ENCODE results near the gene KCNIP4.

Gene KCNIP4

GRCh38 chr4:21290562-21290961 is 658.0 kb downstream of the KCNIP4 start:
- TF ChIP-seq, protein P1, sequence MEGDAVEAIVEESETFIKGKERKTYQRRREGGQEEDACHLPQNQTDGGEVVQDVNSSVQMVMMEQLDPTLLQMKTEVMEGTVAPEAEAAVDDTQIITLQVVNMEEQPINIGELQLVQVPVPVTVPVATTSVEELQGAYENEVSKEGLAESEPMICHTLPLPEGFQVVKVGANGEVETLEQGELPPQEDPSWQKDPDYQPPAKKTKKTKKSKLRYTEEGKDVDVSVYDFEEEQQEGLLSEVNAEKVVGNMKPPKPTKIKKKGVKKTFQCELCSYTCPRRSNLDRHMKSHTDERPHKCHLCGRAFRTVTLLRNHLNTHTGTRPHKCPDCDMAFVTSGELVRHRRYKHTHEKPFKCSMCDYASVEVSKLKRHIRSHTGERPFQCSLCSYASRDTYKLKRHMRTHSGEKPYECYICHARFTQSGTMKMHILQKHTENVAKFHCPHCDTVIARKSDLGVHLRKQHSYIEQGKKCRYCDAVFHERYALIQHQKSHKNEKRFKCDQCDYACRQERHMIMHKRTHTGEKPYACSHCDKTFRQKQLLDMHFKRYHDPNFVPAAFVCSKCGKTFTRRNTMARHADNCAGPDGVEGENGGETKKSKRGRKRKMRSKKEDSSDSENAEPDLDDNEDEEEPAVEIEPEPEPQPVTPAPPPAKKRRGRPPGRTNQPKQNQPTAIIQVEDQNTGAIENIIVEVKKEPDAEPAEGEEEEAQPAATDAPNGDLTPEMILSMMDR (conservative IDR thresholded peaks at IDR 0.05; ENCODE audit: low read depth, low read length): no peak
- H3K4me3 ChIP-seq (ENCODE audit: low read length): no peak overlapping the region
- no peak for DNase-seq (ENCODE audit: low read depth)

GRCh38 chr4:21276046-21276445 is 672.5 kb downstream of the KCNIP4 start:
- H3K4me3 ChIP-seq (ENCODE audit: low read length): no peak overlapping the region
- no peak for DNase-seq (ENCODE audit: low read depth)
- TF ChIP-seq, protein P1 (conservative IDR thresholded peaks at IDR 0.05; ENCODE audit: low read depth, low read length): no peak

DNA sequence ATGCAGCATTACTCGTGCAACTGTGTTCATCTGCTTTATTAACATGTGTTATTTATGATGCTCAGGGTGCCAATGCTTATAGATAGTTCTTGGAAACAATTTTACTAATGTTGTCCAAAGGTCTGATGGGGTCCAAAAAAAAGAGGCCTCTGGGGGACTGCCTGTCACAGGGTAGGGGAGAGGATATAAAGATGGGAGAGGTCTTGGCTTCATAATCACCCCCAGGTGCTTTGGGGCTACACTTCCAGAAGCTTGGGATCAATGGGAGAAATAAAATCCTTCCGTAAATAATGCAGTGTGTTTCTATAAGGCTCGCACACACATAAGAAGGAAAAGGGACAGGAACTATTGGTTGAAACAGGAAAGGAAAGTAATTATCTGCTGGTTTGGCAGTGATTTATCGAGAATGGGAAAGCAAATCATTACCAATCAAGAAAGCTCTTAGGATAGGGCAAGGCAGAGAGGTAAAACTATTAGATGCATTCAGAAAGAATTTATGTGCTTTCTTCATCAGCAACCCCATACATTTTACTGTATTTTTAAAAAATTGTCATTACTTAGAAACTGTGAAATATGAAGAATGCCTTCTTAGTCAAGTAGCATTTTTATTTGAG is 677.0 kb downstream of the KCNIP4 start:
- TF ChIP-seq, protein P1 (conservative IDR thresholded peaks at IDR 0.05; ENCODE audit: low read depth, low read length): no peak
- no peak for DNase-seq (ENCODE audit: low read depth)

DNA sequence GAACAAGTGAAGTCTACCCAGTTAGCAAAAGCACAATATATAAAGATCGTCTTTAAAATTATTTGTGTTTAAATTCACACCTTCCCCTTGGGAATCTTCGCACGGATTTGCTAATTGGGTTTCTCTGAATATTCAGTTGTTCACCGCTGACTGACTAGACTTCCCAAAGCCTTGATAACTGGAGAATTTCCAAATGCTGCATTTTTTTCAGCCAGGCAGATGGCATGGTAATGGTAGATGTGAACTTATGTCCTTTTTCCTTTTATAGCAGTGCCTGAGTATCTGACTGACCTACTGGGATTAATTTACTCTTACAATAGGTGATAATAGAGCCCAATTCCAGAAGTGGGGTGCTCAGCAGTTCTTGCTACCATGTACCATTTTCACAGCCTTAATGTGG is 700.2 kb downstream of the KCNIP4 start:
- no peak for DNase-seq (ENCODE audit: low read depth)
- TF ChIP-seq, protein P1 (conservative IDR thresholded peaks at IDR 0.05; ENCODE audit: low read depth, low read length): no peak
- no peak overlapping the region for H3K4me3 ChIP-seq (ENCODE audit: low read length)

More for the DNA sequence above, 677.0 kb downstream of the KCNIP4 start:
- H3K4me3 ChIP-seq (ENCODE audit: low read length): no peak overlapping the region

DNA sequence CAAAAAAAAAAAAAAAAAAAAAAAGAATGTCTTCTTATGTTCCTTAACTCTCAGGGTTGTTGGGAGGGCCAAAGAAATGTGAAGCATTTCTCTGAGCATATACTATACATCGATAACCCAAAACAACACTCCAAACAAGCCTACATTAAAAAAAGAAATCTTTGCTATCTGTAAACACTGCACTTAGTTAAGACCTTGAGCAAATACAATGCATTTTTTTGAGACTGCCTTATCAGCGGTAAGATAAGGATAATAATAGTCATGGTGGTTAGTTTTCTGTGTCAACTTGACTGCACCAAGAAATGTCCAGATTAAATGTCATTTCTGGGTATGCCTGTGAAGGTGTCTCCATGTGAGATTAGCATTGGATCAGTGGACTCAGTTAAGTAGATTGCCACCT is 706.4 kb downstream of the KCNIP4 start:
- no peak for DNase-seq (ENCODE audit: low read depth)
- H3K4me3 ChIP-seq (ENCODE audit: low read length): no peak overlapping the region
- TF ChIP-seq, protein P1 (conservative IDR thresholded peaks at IDR 0.05; ENCODE audit: low read depth, low read length): no peak

DNA sequence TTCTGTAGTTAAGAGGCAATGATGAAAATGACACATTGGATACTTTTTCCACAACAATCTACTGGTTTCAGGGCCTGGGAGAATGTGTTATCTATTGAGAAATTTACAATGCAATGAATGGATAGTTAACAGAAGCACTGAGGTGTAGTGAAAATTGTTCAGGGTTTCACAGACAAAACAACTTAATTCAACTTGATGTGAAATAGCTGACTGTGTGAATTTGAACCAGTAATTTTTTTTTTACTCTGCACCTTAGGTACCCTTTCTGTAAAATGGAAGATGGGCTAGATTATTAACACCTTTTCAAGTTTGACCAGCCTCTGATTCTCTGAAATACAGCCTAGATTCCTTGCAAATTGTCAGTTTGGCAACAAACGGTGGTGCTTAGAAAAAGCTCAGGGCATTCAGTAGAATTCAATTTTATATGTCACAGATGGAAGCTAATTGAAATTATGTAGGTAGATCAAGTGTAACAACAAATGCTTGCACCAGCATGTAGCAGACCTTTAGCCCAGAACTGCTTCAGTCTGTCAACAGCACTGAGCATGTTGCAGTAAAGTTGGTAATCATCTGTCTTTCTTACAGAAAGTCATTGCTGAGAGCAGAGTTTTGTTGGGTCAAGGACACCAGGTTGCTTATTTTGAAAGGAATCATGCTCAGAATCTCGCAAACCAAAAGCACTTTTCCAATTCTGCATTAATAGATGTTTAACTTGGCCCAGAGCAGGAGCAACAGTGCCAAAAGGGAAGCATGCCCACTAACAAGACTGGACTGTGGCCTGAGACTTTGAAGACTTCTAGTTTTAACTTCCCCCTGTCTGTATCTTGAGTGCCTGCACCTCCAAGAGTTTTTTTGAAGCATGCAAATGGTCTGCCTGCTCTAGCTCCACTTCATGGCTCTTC is 721.7 kb downstream of the KCNIP4 start:
- no peak for DNase-seq (ENCODE audit: low read depth)
- TF ChIP-seq, protein P1 (conservative IDR thresholded peaks at IDR 0.05; ENCODE audit: low read depth, low read length): no peak
- no peak overlapping the region for H3K4me3 ChIP-seq (ENCODE audit: low read length)

All from retinal pigment epithelial cell (primary cell).